ENCODE data around the gene SCGB3A2. TPM values are rescaled to one million over a fixed set of nuclear protein-coding genes. Genes with fewer than 3 reads are reported as not detected.
A peak's percentile ranks its signal among the peaks of the same experiment; 100 is the strongest.

SCGB3A2 gene
- total RNA-seq, 1 donor: not detected

DNA sequence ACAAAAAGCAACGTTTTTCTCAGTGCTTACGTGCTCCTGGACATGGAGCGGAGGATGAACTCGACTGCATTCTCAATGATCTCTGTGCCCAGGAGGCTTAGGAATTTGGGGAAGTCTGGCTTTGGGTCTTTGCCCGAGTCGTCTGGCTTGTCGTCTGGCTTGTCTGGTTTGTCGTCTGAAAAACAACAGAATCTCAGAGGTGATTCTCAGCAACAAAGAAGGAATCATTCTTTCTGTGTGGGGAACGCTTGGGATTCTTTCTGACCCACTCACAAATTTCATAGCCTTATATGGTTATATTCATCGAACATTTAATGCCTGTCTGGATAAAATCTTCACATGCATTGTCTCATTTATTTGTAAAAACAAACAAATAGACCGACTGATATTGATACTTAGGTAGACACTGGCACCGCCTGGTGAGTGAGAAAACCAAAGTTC is 23.1 kb downstream of the SCGB3A2 start:
- no peak overlapping the region for H3K4me3 ChIP-seq (ENCODE audit: low read depth, low read length)
- DNase-seq (ENCODE audit: low read depth): peak; percentile 75
- TF ChIP-seq, protein P1, sequence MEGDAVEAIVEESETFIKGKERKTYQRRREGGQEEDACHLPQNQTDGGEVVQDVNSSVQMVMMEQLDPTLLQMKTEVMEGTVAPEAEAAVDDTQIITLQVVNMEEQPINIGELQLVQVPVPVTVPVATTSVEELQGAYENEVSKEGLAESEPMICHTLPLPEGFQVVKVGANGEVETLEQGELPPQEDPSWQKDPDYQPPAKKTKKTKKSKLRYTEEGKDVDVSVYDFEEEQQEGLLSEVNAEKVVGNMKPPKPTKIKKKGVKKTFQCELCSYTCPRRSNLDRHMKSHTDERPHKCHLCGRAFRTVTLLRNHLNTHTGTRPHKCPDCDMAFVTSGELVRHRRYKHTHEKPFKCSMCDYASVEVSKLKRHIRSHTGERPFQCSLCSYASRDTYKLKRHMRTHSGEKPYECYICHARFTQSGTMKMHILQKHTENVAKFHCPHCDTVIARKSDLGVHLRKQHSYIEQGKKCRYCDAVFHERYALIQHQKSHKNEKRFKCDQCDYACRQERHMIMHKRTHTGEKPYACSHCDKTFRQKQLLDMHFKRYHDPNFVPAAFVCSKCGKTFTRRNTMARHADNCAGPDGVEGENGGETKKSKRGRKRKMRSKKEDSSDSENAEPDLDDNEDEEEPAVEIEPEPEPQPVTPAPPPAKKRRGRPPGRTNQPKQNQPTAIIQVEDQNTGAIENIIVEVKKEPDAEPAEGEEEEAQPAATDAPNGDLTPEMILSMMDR (IDR thresholded peaks at IDR 0.05; ENCODE audit: insufficient read depth, low read length): no peak

DNA sequence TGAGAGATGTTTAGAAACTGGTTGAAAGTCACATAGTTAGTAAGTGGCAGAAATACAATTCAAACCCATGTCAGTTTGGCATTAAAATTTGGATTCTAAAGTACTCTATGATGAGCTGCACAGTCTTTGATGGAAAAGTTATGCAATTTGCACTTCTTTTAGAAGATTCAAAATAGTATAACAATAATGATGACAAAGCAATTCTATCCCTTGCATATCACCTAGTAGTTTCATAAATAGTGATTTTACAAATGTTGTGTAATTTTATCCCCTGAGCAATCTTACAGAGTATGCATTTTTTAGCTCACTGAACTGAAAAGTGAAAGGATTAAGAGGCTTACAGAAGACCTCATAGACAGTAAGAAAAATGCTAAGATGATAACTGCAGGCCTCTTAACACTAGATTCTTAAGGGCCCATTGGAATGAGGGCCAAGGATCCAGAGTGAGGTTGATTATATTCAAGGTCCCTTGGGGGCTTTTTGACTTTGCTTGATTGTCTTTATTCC is 24.2 kb downstream of the SCGB3A2 start:
- H3K4me3 ChIP-seq (ENCODE audit: low read depth, low read length): no peak overlapping the region
- DNase-seq (ENCODE audit: low read depth): peak; percentile 36
- TF ChIP-seq, protein P1 (IDR thresholded peaks at IDR 0.05; ENCODE audit: insufficient read depth, low read length): no peak

DNA sequence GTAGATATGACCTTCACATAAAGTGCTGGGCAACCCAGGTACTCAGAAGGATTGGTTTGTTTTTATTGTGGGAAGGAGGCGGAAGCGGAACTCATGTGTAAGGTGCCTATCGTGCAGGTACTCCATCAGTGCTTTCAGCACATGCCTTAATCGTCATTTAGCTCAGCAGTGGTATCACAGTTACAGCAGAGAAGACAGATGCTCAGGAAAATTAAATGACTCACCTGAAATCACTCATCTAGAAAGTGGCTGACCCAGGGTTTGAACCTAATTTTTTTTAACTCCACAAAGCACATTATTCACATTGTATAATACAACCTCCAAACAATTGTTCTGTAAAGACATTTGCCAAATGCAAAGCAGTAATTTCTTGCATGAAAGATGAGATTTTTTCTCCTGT is 25.6 kb downstream of the SCGB3A2 start:
- TF ChIP-seq, protein P1 (IDR thresholded peaks at IDR 0.05; ENCODE audit: insufficient read depth, low read length): no peak
- H3K4me3 ChIP-seq (ENCODE audit: low read depth, low read length): no peak overlapping the region
- DNase-seq (ENCODE audit: low read depth): no peak

DNA sequence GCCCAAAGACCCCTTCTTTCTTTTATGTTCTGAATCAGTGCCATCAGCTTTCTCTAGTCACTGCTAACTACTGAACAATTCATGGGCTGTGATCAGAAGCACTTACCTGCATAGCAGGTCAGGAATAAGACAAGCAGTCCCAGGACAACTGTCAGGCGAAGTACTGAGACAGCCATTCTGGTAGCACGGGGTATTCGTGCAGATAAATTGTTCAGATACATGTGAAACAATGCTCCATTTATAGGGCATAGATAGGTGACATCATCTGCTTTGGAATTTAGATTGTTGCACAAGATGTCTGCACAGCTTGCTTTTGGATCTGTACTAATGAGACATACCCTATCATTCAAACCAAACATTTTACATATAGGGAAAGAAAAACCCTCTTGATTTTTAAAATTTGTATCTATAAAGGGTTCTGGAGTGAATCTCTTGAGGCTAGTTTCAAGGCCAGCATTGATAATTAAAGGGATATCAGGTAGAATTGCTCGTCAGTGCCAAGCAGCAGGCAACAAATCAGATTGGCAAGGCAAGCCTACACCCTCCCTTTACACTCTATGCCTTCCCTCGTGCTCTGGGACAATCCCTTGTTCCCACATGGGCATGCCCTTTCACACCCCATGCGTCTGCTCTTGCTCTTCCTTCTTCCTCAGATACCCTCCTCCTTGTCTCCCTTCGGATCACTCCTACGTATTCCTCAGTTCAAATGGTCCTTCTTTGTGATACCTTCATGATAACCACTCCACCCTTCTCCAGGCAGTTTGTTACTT is 28.0 kb downstream of the SCGB3A2 start, which contains the start of gene C5orf46:
Gene C5orf46, minus strand, starts transcription at position 213 of the 770 bp plus-strand sequence. Its CDS starts 37 bp downstream, at position 176.
- TF ChIP-seq, protein P1 (IDR thresholded peaks at IDR 0.05; ENCODE audit: insufficient read depth, low read length): no peak
- H3K4me3 ChIP-seq (ENCODE audit: low read depth, low read length): no peak within 1 kb of the TSS
- peak; percentile 73 for DNase-seq (ENCODE audit: low read depth)

DNA sequence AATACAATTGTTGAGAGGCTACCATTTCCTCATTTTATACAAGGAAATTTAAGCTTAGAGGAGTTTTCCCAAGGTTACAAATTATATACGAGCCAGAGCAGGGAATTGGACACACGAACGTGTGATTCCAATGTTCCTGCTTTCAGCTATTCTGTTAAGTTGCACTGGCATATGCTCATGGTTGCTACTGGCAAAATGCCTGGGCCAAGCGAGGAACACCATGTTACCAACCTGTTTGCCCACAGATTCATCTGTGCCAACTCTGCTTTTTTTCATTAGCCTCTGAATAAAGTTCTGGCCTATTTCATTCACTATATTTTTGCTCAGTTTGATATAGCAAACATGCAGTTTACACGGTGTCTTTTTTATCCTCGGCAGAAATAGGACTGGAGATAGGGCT is 32.9 kb downstream of the SCGB3A2 start:
- H3K4me3 ChIP-seq (ENCODE audit: low read depth, low read length): no peak overlapping the region
- TF ChIP-seq, protein P1 (IDR thresholded peaks at IDR 0.05; ENCODE audit: insufficient read depth, low read length): no peak
- DNase-seq (ENCODE audit: low read depth): no peak

DNA sequence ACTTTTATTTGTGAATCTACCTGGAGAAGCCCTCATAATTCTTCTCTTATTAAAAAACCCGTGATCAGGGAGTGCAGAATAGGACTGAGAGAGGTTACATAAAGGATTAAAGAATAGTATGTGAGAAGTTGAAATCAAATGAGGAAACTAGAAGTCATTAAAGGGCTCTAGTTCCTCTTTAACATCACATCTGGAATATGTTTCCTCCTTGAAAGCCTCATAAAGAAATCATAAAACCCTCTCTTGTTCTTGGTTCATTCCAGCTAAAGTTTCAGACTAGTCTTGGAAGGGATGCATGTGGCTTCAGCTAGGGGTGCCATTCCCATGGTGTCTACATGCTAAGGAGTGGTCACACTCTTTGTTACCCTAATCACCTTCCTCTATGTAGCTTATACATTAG is 33.5 kb downstream of the SCGB3A2 start:
- DNase-seq (ENCODE audit: low read depth): no peak
- TF ChIP-seq, protein P1 (IDR thresholded peaks at IDR 0.05; ENCODE audit: insufficient read depth, low read length): no peak
- no peak overlapping the region for H3K4me3 ChIP-seq (ENCODE audit: low read depth, low read length)

Data from fibroblast of the aortic adventitia (primary cell).